Body of pancreas (tissue), 4 donors: ENCODE results near the gene CDK19. TPM values are rescaled to one million over a fixed set of nuclear protein-coding genes. Genes with fewer than 3 reads are reported as not detected.

ENCODE experiments used
- ATAC-seq: fragments of 150-250 bp; one replicate; pipeline ENCODE4 v1.9.1; 2016
- DNase-seq, 4 donors: peaks; one replicate each; pipeline ENCODE4 v3.0.0-alpha.2; 2019
- H3K27ac ChIP-seq, 4 donors: fragments of 200-600 bp; sonication (generic); 1 replicate in 3 of 4; 2 replicates in 1 of 4; pipeline versions ENCODE4 v1.5.1 to v1.6.1; 2016 to 2019; ENCODE audit warnings: mild to moderate bottlenecking in 1 of 4, mixed read lengths in 1 of 4, moderate library complexity in 1 of 4
- H3K27me3 ChIP-seq, 2 donors: fragments of 200-600 bp; sonication (generic); one replicate each; pipeline ENCODE4 v1.6.0; 2016; ENCODE audit warnings: mild to moderate bottlenecking in 1 of 2
- H3K36me3 ChIP-seq, 2 donors: fragments of 200-600 bp; sonication (generic); replicated peaks in 1 of 2; 2 replicates each; pipeline ENCODE4 v1.5.1; 2016; ENCODE audit warnings: low read depth in 2 of 2; ENCODE audit not compliant: insufficient read depth in 1 of 2
- H3K4me1 ChIP-seq: fragments of 200-600 bp; sonication (generic); one replicate; pipeline ENCODE4 v1.6.0; 2016
- H3K4me3 ChIP-seq, 2 donors: fragments of 200-600 bp; sonication (generic); 1 replicate in 1 of 2; 2 replicates in 1 of 2; pipeline ENCODE4 v1.5.1; 2016 to 2019
- H3K9me3 ChIP-seq, 3 donors: fragments of 200-600 bp; sonication (generic); 1 replicate in 2 of 3; 2 replicates in 1 of 3; pipeline ENCODE4 v1.5.1; 2016
- CTCF ChIP-seq, 7 experiments: fragments of 450-650 bp in 4 of 7; fragments of 200-600 bp in 3 of 7; sonication (generic) in 3 of 7; IDR thresholded peaks; one replicate each; pipeline ENCODE4 v1.5.1; 2016 to 2019; ENCODE audit warnings: antibody characterized with exemption in 7 of 7
- POLR2A ChIP-seq, 3 donors: fragments of 450-650 bp; IDR thresholded peaks; one replicate each; pipeline ENCODE4 v1.6.1; 2016; ENCODE audit warnings: antibody characterized with exemption in 3 of 3, mild to moderate bottlenecking in 2 of 3
- WGBS, 2 donors: methylation state at CpG; one replicate each; pipeline ENCODE4 v1.1.5; 2017; 5-methylcytosine and 5-hydroxymethylcytosine counted together
- intact Hi-C: fragments of 100-400 bp; cut with DNase I; formaldehyde crosslinking; loops from one replicate; pipeline ENCODE4 v1.15.1; 2023
- total RNA-seq, 2 donors: library from RNA; depleted of rRNA; stranded (reverse); fragments of >200 nt; gene quantifications; one replicate each; pipeline ENCODE4 v1.1.0, GENCODE V29; 2016

CDK19 gene
- total RNA-seq, 2 donors from 2014 or later = 4.0 to 8.0 TPM

- no peaks in the 10 kb centered on the region for H3K36me3 ChIP-seq
- H3K4me1 ChIP-seq = peaks cover 1% of the 10 kb centered on the region
- ATAC-seq (no peak), DNase-seq (no peak)
- no peak overlapping the region for H3K27ac ChIP-seq
- H3K27me3 ChIP-seq = no peaks in the 10 kb centered on the region
- H3K9me3 ChIP-seq = no peaks in the 10 kb centered on the region
- TF ChIP-seq CTCF (IDR thresholded peaks at IDR 0.05) = no peak
- TF ChIP-seq POLR2A (IDR thresholded peaks at IDR 0.05) = no peak
- intact Hi-C loops = no loop called here
- no peak overlapping the region for H3K4me3 ChIP-seq
These were observed 138.9 kb downstream of the CDK19 start for GRCh38 chr6:110676396-110676795.

GRCh38 chr6:110674096-110674495, 141.2 kb downstream of the CDK19 start:
- no peak for DNase-seq
- no peak for ATAC-seq
- intact Hi-C loops = no loop called here

GRCh38 chr6:110672122-110672521, 143.1 kb downstream of the CDK19 start:
- H3K4me3 ChIP-seq = no peak overlapping the region
- no peak for ATAC-seq
- H3K4me1 ChIP-seq = no peaks in the 10 kb centered on the region
- H3K36me3 ChIP-seq = no peaks in the 10 kb centered on the region
- H3K9me3 ChIP-seq = no peaks in the 10 kb centered on the region
- no peak for DNase-seq
- WGBS, 2 donors = 93 to 95% methylated on average over 2 of the region's 2 CpGs
- intact Hi-C loops = no loop called here
- H3K27ac ChIP-seq = no peak overlapping the region
- TF ChIP-seq CTCF (IDR thresholded peaks at IDR 0.05) (no peak), POLR2A (IDR thresholded peaks at IDR 0.05) (no peak)
- no peaks in the 10 kb centered on the region for H3K27me3 ChIP-seq

More at GRCh38 chr6:110674096-110674495, 141.2 kb downstream of the CDK19 start:
- Histone ChIP-seq H3K27ac (no peak overlapping the region), H3K4me1 (no peaks in the 10 kb centered on the region), H3K36me3 (no peaks in the 10 kb centered on the region), H3K9me3 (no peaks in the 10 kb centered on the region), H3K27me3 (no peaks in the 10 kb centered on the region), H3K4me3 (no peak overlapping the region)
- 64 to 72% methylated on average over 1 of the region's 1 CpG for WGBS, 2 donors
- TF ChIP-seq POLR2A (IDR thresholded peaks at IDR 0.05) (no peak), CTCF (IDR thresholded peaks at IDR 0.05) (no peak)

DNA sequence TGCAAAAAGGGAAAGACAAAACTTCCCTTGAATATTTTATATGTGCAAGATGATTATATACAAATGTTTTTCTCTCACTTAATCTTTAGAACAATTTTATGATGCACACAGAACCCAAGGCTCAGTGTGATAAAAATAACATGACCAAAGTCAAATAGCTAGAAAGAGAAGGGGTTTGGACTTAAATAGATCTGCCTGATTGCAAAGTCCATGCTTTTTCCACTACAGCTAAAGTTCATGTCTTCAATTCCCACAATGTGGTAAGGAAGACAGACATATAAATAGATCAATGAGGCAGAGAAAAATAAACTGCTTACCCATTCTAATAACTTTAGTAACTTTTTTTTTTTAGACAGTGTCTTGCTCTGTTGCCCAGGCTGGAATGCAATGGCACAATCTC, 143.8 kb downstream of the CDK19 start:
- intact Hi-C loops = no loop called here
- Histone ChIP-seq H3K4me3 (no peak overlapping the region), H3K36me3 (no peaks in the 10 kb centered on the region), H3K27ac (no peak overlapping the region), H3K9me3 (no peaks in the 10 kb centered on the region), H3K4me1 (no peaks in the 10 kb centered on the region), H3K27me3 (no peaks in the 10 kb centered on the region)
- TF ChIP-seq POLR2A (IDR thresholded peaks at IDR 0.05) = no peak
- TF ChIP-seq CTCF (IDR thresholded peaks at IDR 0.05) = no peak
- no peak for ATAC-seq
- DNase-seq = no peak

- no peaks in the 10 kb centered on the region for H3K9me3 ChIP-seq
- H3K27me3 ChIP-seq = no peaks in the 10 kb centered on the region
- no peaks in the 10 kb centered on the region for H3K4me1 ChIP-seq
- H3K36me3 ChIP-seq = no peaks in the 10 kb centered on the region
- DNase-seq (no peak), ATAC-seq (no peak)
- 85 to 89% methylated on average over 7 of the region's 7 CpGs for WGBS, 2 donors
- intact Hi-C loops = no loop called here
- H3K27ac ChIP-seq = no peak overlapping the region
- H3K4me3 ChIP-seq = no peak overlapping the region
- TF ChIP-seq CTCF (IDR thresholded peaks at IDR 0.05) = no peak
- no peak for TF ChIP-seq POLR2A (IDR thresholded peaks at IDR 0.05)
These were observed 149.7 kb downstream of the CDK19 start for GRCh38 chr6:110665600-110665999.
